ENCODE measurements around the gene UBE2S. TPM values are rescaled to one million over a fixed set of nuclear protein-coding genes. Genes with fewer than 3 reads are reported as not detected.
"Not testable (repeated sequence)": the region's sequence is repeated elsewhere in the genome, so short reads cannot be mapped to it uniquely, and the experiment has no call there.

UBE2S gene
- total RNA-seq, 1 donor from 2014 or later, result 227 TPM

GRCh38 chr19:55432241-55432959, 24.8 kb upstream of the UBE2S start:
- intact Hi-C loops (cut with micrococcal nuclease), result no loop called here
- no peak for DNase-seq
- Mint-ChIP-seq H3K27me3 (peaks cover 26% of the 10 kb centered on the region), H3K9me3 (peaks cover 5% of the 10 kb centered on the region), H3K27ac (no peak overlapping the region), H3K4me3 (no peak overlapping the region), H3K4me1 (peaks cover under 1% of the 10 kb centered on the region), H3K36me3 (ENCODE audit: low read depth) (no peaks in the 10 kb centered on the region)

GRCh38 chr19:55431183-55431582, 23.6 kb upstream of the UBE2S start:
- Mint-ChIP-seq H3K4me3 (no peak overlapping the region), H3K9me3 (peaks cover 5% of the 10 kb centered on the region), H3K36me3 (ENCODE audit: low read depth) (no peaks in the 10 kb centered on the region), H3K27me3 (peaks cover 19% of the 10 kb centered on the region), H3K4me1 (no peaks in the 10 kb centered on the region), H3K27ac (no peak overlapping the region)
- intact Hi-C loops (cut with micrococcal nuclease), result no loop called here
- DNase-seq, result no peak

GRCh38 chr19:55426042-55426441, 18.5 kb upstream of the UBE2S start:
- DNase-seq, result no peak
- intact Hi-C loops (cut with micrococcal nuclease), result no loop called here
- Mint-ChIP-seq H3K4me1 (peaks cover 6% of the 10 kb centered on the region), H3K27me3 (peaks cover 15% of the 10 kb centered on the region), H3K4me3 (no peak overlapping the region), H3K27ac (no peak overlapping the region), H3K9me3 (peaks cover 2% of the 10 kb centered on the region), H3K36me3 (ENCODE audit: low read depth) (no peaks in the 10 kb centered on the region)

GRCh38 chr19:55424518-55424917, 16.9 kb upstream of the UBE2S start:
- DNase-seq, result no peak
- no peaks in the 10 kb centered on the region for H3K9me3 Mint-ChIP-seq
- peaks cover 16% of the 10 kb centered on the region for H3K27me3 Mint-ChIP-seq
- no peaks in the 10 kb centered on the region for H3K36me3 Mint-ChIP-seq (ENCODE audit: low read depth)
- intact Hi-C loops (cut with micrococcal nuclease), result no loop called here
- no peak overlapping the region for H3K4me3 Mint-ChIP-seq
- H3K4me1 Mint-ChIP-seq, result peaks cover 6% of the 10 kb centered on the region
- no peak overlapping the region for H3K27ac Mint-ChIP-seq

- H3K4me3 Mint-ChIP-seq, result no peak overlapping the region
- H3K27me3 Mint-ChIP-seq, result peaks cover 14% of the 10 kb centered on the region
Measured at GRCh38 chr19:55423225-55424005, 15.8 kb upstream of the UBE2S start.

GRCh38 chr19:55421281-55421680, 13.7 kb upstream of the UBE2S start:
- peaks cover 10% of the 10 kb centered on the region for H3K4me1 Mint-ChIP-seq
- peak; percentile 80 for DNase-seq
- intact Hi-C loops (cut with micrococcal nuclease); H3K9me3 Mint-ChIP-seq; H3K27ac Mint-ChIP-seq; H3K36me3 Mint-ChIP-seq (ENCODE audit: low read depth); H3K4me3 Mint-ChIP-seq: not testable (repeated sequence)
- peaks cover 16% of the 10 kb centered on the region for H3K27me3 Mint-ChIP-seq

More at GRCh38 chr19:55423225-55424005, 15.8 kb upstream of the UBE2S start:
- H3K9me3 Mint-ChIP-seq, result no peaks in the 10 kb centered on the region
- H3K4me1 Mint-ChIP-seq, result peaks cover 6% of the 10 kb centered on the region
- no peaks in the 10 kb centered on the region for H3K36me3 Mint-ChIP-seq (ENCODE audit: low read depth)
- no peak for DNase-seq
- intact Hi-C loops (cut with micrococcal nuclease), result no loop called here
- no peak overlapping the region for H3K27ac Mint-ChIP-seq

GRCh38 chr19:55419624-55420236, 12.1 kb upstream of the UBE2S start:
- Mint-ChIP-seq H3K36me3 (ENCODE audit: low read depth) (no peaks in the 10 kb centered on the region), H3K27me3 (peaks cover 16% of the 10 kb centered on the region), H3K4me3 (no peak overlapping the region), H3K4me1 (peaks cover 10% of the 10 kb centered on the region), H3K9me3 (no peaks in the 10 kb centered on the region), H3K27ac (no peak overlapping the region)
- intact Hi-C loops (cut with micrococcal nuclease), result no loop called here
- no peak for DNase-seq

GRCh38 chr19:55419103-55419502, 11.5 kb upstream of the UBE2S start:
- H3K4me3 Mint-ChIP-seq, result no peak overlapping the region
- DNase-seq, result no peak
- no peaks in the 10 kb centered on the region for H3K9me3 Mint-ChIP-seq
- H3K36me3 Mint-ChIP-seq (ENCODE audit: low read depth), result no peaks in the 10 kb centered on the region
- intact Hi-C loops (cut with micrococcal nuclease), result no loop called here
- peaks cover 15% of the 10 kb centered on the region for H3K27me3 Mint-ChIP-seq
- peaks cover 10% of the 10 kb centered on the region for H3K4me1 Mint-ChIP-seq
- H3K27ac Mint-ChIP-seq, result no peak overlapping the region

GRCh38 chr19:55418185-55418584, 10.6 kb upstream of the UBE2S start:
- Mint-ChIP-seq H3K4me1 (peaks cover 10% of the 10 kb centered on the region), H3K4me3 (no peak overlapping the region)
- intact Hi-C loops (cut with micrococcal nuclease), result loop anchor here (1.0 kb wide), 1 partner anchor 277 kb away; no protein-coding TSS in a partner anchor

GRCh38 chr19:55410168-55410567, 2.6 kb upstream of the UBE2S start:
- intact Hi-C loops (cut with micrococcal nuclease), result no loop called here
- Mint-ChIP-seq H3K27me3 (peaks cover 10% of the 10 kb centered on the region), H3K4me1 (peaks cover 25% of the 10 kb centered on the region), H3K36me3 (ENCODE audit: low read depth) (peaks cover 27% of the 10 kb centered on the region), H3K27ac (peak overlapping the region; percentile 27), H3K4me3 (no peak overlapping the region), H3K9me3 (peaks cover 16% of the 10 kb centered on the region)
- no peak for DNase-seq

More at GRCh38 chr19:55418185-55418584, 10.6 kb upstream of the UBE2S start:
- Mint-ChIP-seq H3K9me3 (no peaks in the 10 kb centered on the region), H3K36me3 (ENCODE audit: low read depth) (no peaks in the 10 kb centered on the region), H3K27ac (no peak overlapping the region), H3K27me3 (peaks cover 13% of the 10 kb centered on the region)
- peak; percentile 88 for DNase-seq

GRCh38 chr19:55409179-55409578, 1.6 kb upstream of the UBE2S start:
- Mint-ChIP-seq H3K4me3 (peak overlapping the region; percentile 89), H3K4me1 (peaks cover 25% of the 10 kb centered on the region), H3K36me3 (ENCODE audit: low read depth) (peaks cover 29% of the 10 kb centered on the region), H3K27ac (peak overlapping the region; percentile 98), H3K9me3 (peaks cover 16% of the 10 kb centered on the region)
- intact Hi-C loops (cut with micrococcal nuclease), result loop anchor here (5.0 kb wide), 1 partner anchor 107 kb away; no protein-coding TSS in a partner anchor
- DNase-seq, H3K27me3 Mint-ChIP-seq: not testable (repeated sequence)

- peak overlapping the region; percentile 89 for H3K4me3 Mint-ChIP-seq
- intact Hi-C loops (cut with micrococcal nuclease), result loop anchor here (1.0 to 5.0 kb wide), 3 partner anchors 23 to 106 kb away; partner anchors contain the start of genes KMT5C and RPL28
- H3K27ac Mint-ChIP-seq, result peak overlapping the region; percentile 98
- H3K4me1 Mint-ChIP-seq, result peaks cover 29% of the 10 kb centered on the region
- DNase-seq, result no peak
- H3K9me3 Mint-ChIP-seq, result peaks cover 16% of the 10 kb centered on the region
- H3K36me3 Mint-ChIP-seq (ENCODE audit: low read depth), result peaks cover 35% of the 10 kb centered on the region
- H3K27me3 Mint-ChIP-seq, result peaks cover 7% of the 10 kb centered on the region
Measured at GRCh38 chr19:55408533-55408872, 915 bp upstream of the UBE2S start.

- H3K36me3 Mint-ChIP-seq (ENCODE audit: low read depth), result peaks cover 39% of the 10 kb centered on the region
- peak overlapping the region; percentile 89 for H3K4me3 Mint-ChIP-seq
- H3K27me3 Mint-ChIP-seq, result peaks cover 7% of the 10 kb centered on the region
- H3K9me3 Mint-ChIP-seq, result peaks cover 16% of the 10 kb centered on the region
- intact Hi-C loops (cut with micrococcal nuclease), result loop anchor here (1.0 to 5.0 kb wide), 5 partner anchors 10 to 149 kb away; partner anchors contain the start of genes KMT5C, PPP6R1 and RPL28
- H3K4me1 Mint-ChIP-seq, result peaks cover 34% of the 10 kb centered on the region
- DNase-seq, result peak; percentile 99
- H3K27ac Mint-ChIP-seq, result peak overlapping the region; percentile 98
Measured at GRCh38 chr19:55407800-55408532, 378 bp upstream of the UBE2S start.
